HCT116 (cell line): ENCODE data around the gene BCAR1. TPM values are rescaled to one million over a fixed set of nuclear protein-coding genes. Genes with fewer than 3 reads are reported as not detected.

ENCODE experiments used
- ATAC-seq: fragments of 200-7000 bp; cut with Tn5 transposase; 2 replicates; pipeline ENCODE4 v1.9.1; 2020; ENCODE audit warnings: mild to moderate bottlenecking, moderate library complexity
- BruUV-seq: library from RNA; stranded (reverse); fragments of 400-500 nt; replicated peaks from 2 replicates; lab custom pipeline; 2021; lab: Mats Ljungman, UMichigan
- CTCF ChIA-PET: fragments of 300-600 bp; sonication (Branson Sonifier 250); formaldehyde crosslinking; loops from one replicate; lab custom pipeline; 2021; ENCODE audit warnings: antibody characterized with exemption; lab: Charles Lee
- POLR2A ChIA-PET: fragments of 300-600, 350-600 bp; sonication (Branson Sonifier 250); formaldehyde crosslinking; loops from one replicate; lab custom pipeline; 2021; ENCODE audit warnings: antibody characterized with exemption; lab: Charles Lee
- RAD21 ChIA-PET, 2 experiments: fragments of 300-600 bp; sonication (Branson Sonifier 250); formaldehyde crosslinking; loops; one replicate each; lab custom pipeline; 2023; ENCODE audit warnings: low total read pairs in 2 of 2; ENCODE audit not compliant: uncharacterized antibody in 2 of 2, unreplicated experiment in 2 of 2, low non-redundant PET in 1 of 2; lab: Charles Lee
- DNase-seq: peaks from one replicate; pipeline ENCODE4 v3.0.0-alpha.2; 2010; ENCODE audit warnings: low read depth, low spot score
- H2AFZ ChIP-seq: fragments of 200-600 bp; shearing (Covaris generic), sonication (generic); 2 replicates; pipeline ENCODE4 v1.6.1; 2017; ENCODE audit warnings: low read depth, mixed run types, mixed read lengths, antibody characterized with exemption, low read length; ENCODE audit not compliant: poor library complexity, severe bottlenecking
- H3K27ac ChIP-seq: 2 replicates; pipeline ENCODE4 v1.5.1; 2012; ENCODE audit warnings: low read depth, low read length
- H3K27me3 ChIP-seq: fragments of 200-600 bp; sonication (generic); 2 replicates; pipeline ENCODE4 v1.6.1; 2016; ENCODE audit warnings: mixed run types, low read length, mixed read lengths; ENCODE audit not compliant: insufficient read depth
- H3K36me3 ChIP-seq, 2 experiments: fragments of 200-500 bp in 1 of 2; fragments of 200-600 bp in 1 of 2; sonication (Bioruptor generic) in 1 of 2; sonication (generic) in 1 of 2; 2 replicates each; pipeline versions ENCODE4 v1.5.1 to v1.6.1; 2014 to 2016; ENCODE audit warnings: low read length in 2 of 2, inconsistent platforms in 1 of 2, mixed read lengths in 1 of 2, mixed run types in 1 of 2; ENCODE audit not compliant: insufficient read depth in 2 of 2, control insufficient read depth in 1 of 2
- H3K4me1 ChIP-seq, 2 experiments: fragments of 200-600 bp in 1 of 2; sonication (generic) in 1 of 2; 2 replicates each; pipeline versions ENCODE4 v1.5.1 to v1.6.1; 2012 to 2017; ENCODE audit warnings: low read length in 2 of 2, inconsistent platforms in 1 of 2, mild to moderate bottlenecking in 1 of 2, mixed read lengths in 1 of 2, mixed run types in 1 of 2, moderate library complexity in 1 of 2; ENCODE audit not compliant: insufficient read depth in 2 of 2, control insufficient read depth in 1 of 2
- H3K4me2 ChIP-seq: fragments of 200-600 bp; sonication (generic); 2 replicates; pipeline ENCODE4 v1.6.1; 2017; ENCODE audit warnings: mixed run types, low read length, mixed read lengths
- H3K4me3 ChIP-seq, 2 experiments: fragments of 200-600 bp in 1 of 2; sonication (generic) in 1 of 2; replicated peaks in 1 of 2; 2 replicates each; pipeline ENCODE4 v1.5.1; 2011 to 2016; ENCODE audit warnings: low read length in 2 of 2, control low read depth in 1 of 2, low read depth in 1 of 2, mild to moderate bottlenecking in 1 of 2, mixed read lengths in 1 of 2, mixed run types in 1 of 2
- H3K79me2 ChIP-seq: fragments of 200-600 bp; sonication (generic); 2 replicates; pipeline ENCODE4 v1.6.1; 2017; ENCODE audit warnings: mild to moderate bottlenecking, mixed run types, low read length, moderate library complexity, mixed read lengths; ENCODE audit not compliant: insufficient read depth
- H3K9ac ChIP-seq: fragments of 200-600 bp; sonication (generic); 2 replicates; pipeline ENCODE4 v1.6.1; 2016; ENCODE audit warnings: low read length, mixed read lengths
- H3K9me2 ChIP-seq: fragments of 200-600 bp; sonication (generic), shearing (Covaris generic); 2 replicates; pipeline ENCODE4 v1.6.1; 2017; ENCODE audit warnings: mixed run types, mild to moderate bottlenecking, moderate library complexity; ENCODE audit not compliant: insufficient read depth
- H3K9me3 ChIP-seq, 2 experiments: fragments of 200-500 bp in 1 of 2; fragments of 200-600 bp in 1 of 2; sonication (Bioruptor generic) in 1 of 2; sonication (generic) in 1 of 2; 2 replicates each; pipeline ENCODE4 v1.6.1; 2014 to 2017; ENCODE audit warnings: low read length in 2 of 2, mixed read lengths in 2 of 2, inconsistent platforms in 1 of 2, low read depth in 1 of 2, mild to moderate bottlenecking in 1 of 2, mixed run types in 1 of 2, moderate library complexity in 1 of 2; ENCODE audit not compliant: control insufficient read depth in 1 of 2, insufficient read depth in 1 of 2
- H4K20me1 ChIP-seq: fragments of 200-600 bp; sonication (generic), shearing (Covaris generic); 2 replicates; pipeline ENCODE4 v1.6.1; 2017; ENCODE audit warnings: mixed run types, mild to moderate bottlenecking, moderate library complexity; ENCODE audit not compliant: insufficient read depth
- CBX3 ChIP-seq: IDR thresholded peaks from 2 replicates; pipeline ENCODE4 v1.6.1; 2012; ENCODE audit warnings: low read depth
- CEBPB ChIP-seq: IDR thresholded peaks from 2 replicates; pipeline ENCODE4 v1.6.1; 2012; ENCODE audit warnings: low read depth
- CTCF ChIP-seq, 3 experiments: fragments of 200-600 bp in 1 of 3; sonication (generic) in 1 of 3; IDR thresholded peaks in 2 of 3; conservative IDR thresholded peaks in 1 of 3; 2 replicates each; pipeline ENCODE4 v1.5.1; 2012 to 2017; ENCODE audit warnings: low read depth in 2 of 3, low read length in 2 of 3, antibody characterized with exemption in 1 of 3, borderline replicate concordance in 1 of 3, control low read depth in 1 of 3, mild to moderate bottlenecking in 1 of 3, mixed read lengths in 1 of 3, mixed run types in 1 of 3, moderate library complexity in 1 of 3; ENCODE audit not compliant: insufficient read depth in 1 of 3
- ELF1 ChIP-seq: IDR thresholded peaks from 2 replicates; pipeline ENCODE4 v1.6.1; 2012; ENCODE audit warnings: low read depth, borderline replicate concordance
- EZH2 ChIP-seq: fragments of 200-600 bp; sonication (generic); IDR thresholded peaks from 2 replicates; pipeline ENCODE4 v1.6.1; 2017; ENCODE audit warnings: antibody characterized with exemption, mixed run types
- EZH2phosphoT487 ChIP-seq: fragments of 200-600 bp; IDR thresholded peaks from 2 replicates; pipeline ENCODE4 v1.6.1; 2018; ENCODE audit warnings: antibody characterized with exemption, borderline replicate concordance
- FOSL1 ChIP-seq: IDR thresholded peaks from 2 replicates; pipeline ENCODE4 v1.6.1; 2012; ENCODE audit warnings: low read depth
- JUND ChIP-seq: IDR thresholded peaks from 2 replicates; pipeline ENCODE4 v1.6.1; 2012
- MAX ChIP-seq: IDR thresholded peaks from 2 replicates; pipeline ENCODE4 v1.6.1; 2012
- POLR2A ChIP-seq: IDR thresholded peaks from 2 replicates; pipeline ENCODE4 v1.7.0; 2011; ENCODE audit warnings: borderline replicate concordance; ENCODE audit not compliant: insufficient read depth, insufficient read length; ENCODE audit errors: extremely low read depth
- POLR2AphosphoS5 ChIP-seq: IDR thresholded peaks from 2 replicates; pipeline ENCODE4 v1.6.1; 2011; ENCODE audit warnings: mild to moderate bottlenecking, low read depth, low read length, moderate library complexity
- RAD21 ChIP-seq: IDR thresholded peaks from 2 replicates; pipeline ENCODE4 v1.6.1; 2012; ENCODE audit warnings: low read depth, mild to moderate bottlenecking
- REST ChIP-seq: IDR thresholded peaks from 2 replicates; pipeline ENCODE4 v1.6.1; 2012; ENCODE audit warnings: low read depth
- SIN3A ChIP-seq: IDR thresholded peaks from 2 replicates; pipeline ENCODE4 v1.6.1; 2012; ENCODE audit warnings: low read depth
- SRF ChIP-seq: IDR thresholded peaks from 2 replicates; pipeline ENCODE4 v1.6.1; 2012; ENCODE audit warnings: low read depth
- TCF7L2 ChIP-seq: IDR thresholded peaks from 2 replicates; pipeline ENCODE4 v1.7.0; 2011; ENCODE audit warnings: borderline replicate concordance, inconsistent platforms; ENCODE audit not compliant: insufficient read depth, insufficient read length; ENCODE audit errors: extremely low read depth
- ZBTB33 ChIP-seq: IDR thresholded peaks from 2 replicates; pipeline ENCODE4 v1.6.1; 2011; ENCODE audit warnings: mild to moderate bottlenecking, low read length, moderate library complexity; ENCODE audit not compliant: insufficient replicate concordance; ENCODE audit errors: extremely low read depth
- ZNF274 ChIP-seq: fragments of 200-500 bp; sonication (Bioruptor generic); IDR thresholded peaks from 2 replicates; pipeline ENCODE4 v1.6.1; 2014; ENCODE audit warnings: mild to moderate bottlenecking, low read depth, low read length, inconsistent platforms
- intact Hi-C: fragments of 100-400 bp; cut with micrococcal nuclease; formaldehyde crosslinking; loops from 2 replicates; pipeline ENCODE4 v1.10.0; 2022
- total RNA-seq: library from RNA; stranded (reverse); gene quantifications from one replicate; pipeline ENCODE4 v1.2.1, GENCODE V29; 2021; ENCODE audit not compliant: unreplicated experiment

Gene BCAR1
- total RNA-seq, 1 experiment from 2014 or later: 49.6 TPM

DNA sequence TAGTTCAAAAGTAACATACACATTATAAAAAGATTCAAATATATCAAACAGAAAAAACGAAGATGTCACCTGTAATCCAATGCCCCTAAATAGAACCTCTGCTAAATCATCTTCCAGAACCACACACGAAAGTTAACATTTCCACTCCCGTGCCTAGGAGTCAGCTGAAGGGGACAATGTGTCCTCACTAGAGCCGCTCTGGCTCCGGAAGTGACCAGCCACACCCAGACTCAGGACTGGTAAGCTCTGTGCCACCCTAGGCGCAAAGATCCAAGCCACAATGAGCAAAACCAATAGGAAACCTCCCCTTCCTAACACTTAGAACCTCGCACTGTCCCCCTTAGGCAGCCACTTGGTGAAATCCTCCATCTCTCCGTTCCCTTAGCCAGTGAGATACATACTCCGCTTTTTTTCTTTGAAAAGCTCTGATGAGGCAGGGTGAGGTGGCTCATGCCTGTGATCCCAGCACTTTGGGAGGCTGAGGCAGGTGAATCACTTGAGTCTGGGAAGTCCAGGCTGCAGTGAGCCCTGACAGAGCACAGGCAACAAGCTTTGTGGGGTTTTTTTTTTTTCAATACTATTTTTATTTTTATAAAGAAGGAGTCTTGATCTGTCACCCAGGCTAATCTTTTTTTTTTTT, 20.8 kb downstream of the BCAR1 start:
- ChIA-PET POLR2A (no interaction called here), CTCF (interaction anchor here (0.6 kb wide), 1 partner anchor 155 kb away, joined by 3 read pairs; no protein-coding TSS in a partner anchor), RAD21 (no interaction called here)
- Histone ChIP-seq H3K36me3 (peaks cover 15 to 23% of the 10 kb centered on the region in 2 experiments), H3K4me1 (peaks cover 4 to 13% of the 10 kb centered on the region in 2 experiments; a peak in 3 of 4 replicates), H4K20me1 (no peaks in the 10 kb centered on the region), H3K9me3 (no peaks in the 10 kb centered on the region), H3K27ac (no peak overlapping the region), H3K9ac (no peak overlapping the region), H3K9me2 (no peaks in the 10 kb centered on the region), H3K79me2 (peaks cover 8% of the 10 kb centered on the region; the same call in 1 of the 2 replicates), H3K27me3 (no peaks in the 10 kb centered on the region), H2AFZ (no peak overlapping the region), H3K4me2 (no peak overlapping the region), H3K4me3 (no peak overlapping the region)
- no peak for ATAC-seq
- DNase-seq: no peak
- no TSS peak for BruUV-seq
- intact Hi-C loops: loop anchor here (5.0 kb wide), 1 partner anchor 172 kb away; no protein-coding TSS in a partner anchor
- no peak for TF ChIP-seq JUND
- no peak for TF ChIP-seq POLR2A
- no peak for TF ChIP-seq CBX3
- TF ChIP-seq FOSL1: no peak
- TF ChIP-seq TCF7L2: no peak
- TF ChIP-seq ZNF274: no peak
- no peak for TF ChIP-seq REST
- TF ChIP-seq CEBPB: no peak
- no peak for TF ChIP-seq ELF1
- TF ChIP-seq POLR2AphosphoS5: no peak
- no peak for TF ChIP-seq EZH2
- no peak for TF ChIP-seq EZH2phosphoT487
- no peak for TF ChIP-seq SRF
- TF ChIP-seq CTCF (IDR thresholded peaks at IDR 0.05 in 2 of 3, conservative IDR thresholded peaks at IDR 0.05 in 1 of 3; ENCODE audit: borderline replicate concordance in 1 of 3, insufficient read depth in 1 of 3, low read depth in 2 of 3, low read length in 2 of 3): no peak
- TF ChIP-seq ZBTB33: no peak
- no peak for TF ChIP-seq RAD21
- no peak for TF ChIP-seq MAX
- TF ChIP-seq SIN3A: no peak
